ENCODE results near the gene CELF2. TPM values are rescaled to one million over a fixed set of nuclear protein-coding genes. Genes with fewer than 3 reads are reported as not detected.

CELF2 gene
- total and polyA plus RNA-seq, 9 of the 15 experiments (the other 6 are each of a cell fraction or from before 2014, with no cell fraction given), result 4.0 to 20.3 (median 11.1) TPM

DNA sequence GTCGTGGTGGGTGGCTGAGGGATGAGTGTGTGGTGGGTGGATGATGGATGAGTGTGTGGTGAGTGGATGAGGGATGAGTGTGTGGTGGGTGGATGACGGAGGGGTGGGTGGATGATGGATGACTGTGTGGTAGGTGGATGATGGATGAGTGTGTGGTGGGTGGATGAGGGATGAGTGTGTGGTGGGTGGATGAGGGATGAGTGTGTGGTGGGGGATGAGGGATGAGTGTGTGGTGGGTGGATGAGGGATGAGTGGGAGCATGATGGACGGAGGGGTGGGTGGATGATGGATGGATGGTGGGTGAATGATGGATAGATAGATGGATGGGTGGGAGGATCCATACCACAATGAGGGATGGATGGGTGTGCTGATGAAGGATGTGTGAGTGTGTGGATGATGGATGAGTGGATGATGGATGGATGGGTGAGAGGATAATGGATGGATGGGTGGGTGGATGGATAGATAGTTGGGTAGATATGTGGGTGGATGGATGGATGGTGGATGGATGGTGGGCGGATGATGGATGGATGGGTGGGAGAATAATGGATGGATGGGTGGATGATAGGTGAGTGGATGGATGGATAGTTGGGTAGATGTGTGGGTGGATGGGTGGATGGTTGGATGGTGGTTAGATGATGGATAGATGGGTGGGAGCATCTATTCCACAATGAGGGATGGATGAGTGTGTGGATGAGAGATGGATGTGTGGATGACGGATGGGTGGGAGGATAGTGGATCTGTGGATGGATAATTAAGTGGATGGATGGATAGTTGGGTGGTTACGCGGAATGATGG is 266.8 kb downstream of the CELF2 start:
- Histone ChIP-seq H3K9me1 (ENCODE audit: control insufficient read depth, insufficient read depth, low read length) (no peaks in the 10 kb centered on the region), H3K4me3 (no peak overlapping the region), H4K20me1 (replicated peaks; ENCODE audit: control insufficient read depth, insufficient read depth, low read length) (no peaks in the 10 kb centered on the region), H3K4me1 (replicated peaks in 1 of 2; ENCODE audit: control insufficient read depth in 2 of 2, insufficient read depth in 2 of 2, low read length in 2 of 2) (no peaks in the 10 kb centered on the region), H3K36me3 (ENCODE audit: control insufficient read depth, insufficient read depth, low read length) (no peaks in the 10 kb centered on the region), H3K27me3 (ENCODE audit: control insufficient read depth in 2 of 2, insufficient read depth in 2 of 2, low read length in 2 of 2) (no peaks in the 10 kb centered on the region), H2AFZ (ENCODE audit: low read depth, low read length) (no peak overlapping the region), H3K4me2 (ENCODE audit: insufficient read depth, low read length) (no peak overlapping the region), H3K79me2 (ENCODE audit: control insufficient read depth, insufficient read depth, low read length) (no peaks in the 10 kb centered on the region), H3K9me3 (replicated peaks; ENCODE audit: control insufficient read depth, insufficient read depth, low read depth, low read length) (no peaks in the 10 kb centered on the region), H3K9ac (ENCODE audit: insufficient read depth in 1 of 2, low read depth in 2 of 2, low read length in 2 of 2) (no peak overlapping the region), H3K27ac (ENCODE audit: extremely low read depth, low read depth, low read length) (no peak overlapping the region)
- POLR2A ChIA-PET, result interaction anchor here (1.0 kb wide), 1 partner anchor 32 kb away, joined by 3 read pairs; no protein-coding TSS in a partner anchor
- ATAC-seq (no peak), FAIRE-seq (no peak), DNase-seq (ENCODE audit: extremely low read depth in 1 of 4, low spot score in 3 of 4) (no peak)
- BruUV-seq (replicated peaks), result no TSS peak
- WGBS (ENCODE audit: insufficient coverage, low coverage, missing lambda C conversion rate), result 69% methylated on average over 6 of the region's 7 CpGs
- in situ Hi-C loops (cut with MboI), result no loop called here
- CTCF ChIA-PET (ENCODE audit: low intra/inter-chr PET ratio), result no interaction called here
- intact Hi-C loops (cut with micrococcal nuclease), result no loop called here
- TF ChIP-seq ARID3A (IDR thresholded peaks at IDR 0.05; ENCODE audit: borderline replicate concordance, low read depth, low read length), result no peak
- TF ChIP-seq ARHGAP35 (IDR thresholded peaks at IDR 0.05; ENCODE audit: partially characterized antibody), result peak; percentile 27
- TF ChIP-seq USF1 (CRISPR knock-in tag; IDR thresholded peaks at IDR 0.05), result no peak
- TF ChIP-seq, protein P1, sequence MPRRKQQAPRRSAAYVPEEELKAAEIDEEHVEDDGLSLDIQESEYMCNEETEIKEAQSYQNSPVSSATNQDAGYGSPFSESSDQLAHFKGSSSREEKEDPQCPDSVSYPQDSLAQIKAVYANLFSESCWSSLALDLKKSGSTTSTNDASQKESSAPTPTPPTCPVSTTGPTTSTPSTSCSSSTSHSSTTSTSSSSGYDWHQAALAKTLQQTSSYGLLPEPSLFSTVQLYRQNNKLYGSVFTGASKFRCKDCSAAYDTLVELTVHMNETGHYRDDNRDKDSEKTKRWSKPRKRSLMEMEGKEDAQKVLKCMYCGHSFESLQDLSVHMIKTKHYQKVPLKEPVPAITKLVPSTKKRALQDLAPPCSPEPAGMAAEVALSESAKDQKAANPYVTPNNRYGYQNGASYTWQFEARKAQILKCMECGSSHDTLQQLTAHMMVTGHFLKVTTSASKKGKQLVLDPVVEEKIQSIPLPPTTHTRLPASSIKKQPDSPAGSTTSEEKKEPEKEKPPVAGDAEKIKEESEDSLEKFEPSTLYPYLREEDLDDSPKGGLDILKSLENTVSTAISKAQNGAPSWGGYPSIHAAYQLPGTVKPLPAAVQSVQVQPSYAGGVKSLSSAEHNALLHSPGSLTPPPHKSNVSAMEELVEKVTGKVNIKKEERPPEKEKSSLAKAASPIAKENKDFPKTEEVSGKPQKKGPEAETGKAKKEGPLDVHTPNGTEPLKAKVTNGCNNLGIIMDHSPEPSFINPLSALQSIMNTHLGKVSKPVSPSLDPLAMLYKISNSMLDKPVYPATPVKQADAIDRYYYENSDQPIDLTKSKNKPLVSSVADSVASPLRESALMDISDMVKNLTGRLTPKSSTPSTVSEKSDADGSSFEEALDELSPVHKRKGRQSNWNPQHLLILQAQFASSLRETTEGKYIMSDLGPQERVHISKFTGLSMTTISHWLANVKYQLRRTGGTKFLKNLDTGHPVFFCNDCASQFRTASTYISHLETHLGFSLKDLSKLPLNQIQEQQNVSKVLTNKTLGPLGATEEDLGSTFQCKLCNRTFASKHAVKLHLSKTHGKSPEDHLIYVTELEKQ (CRISPR knock-in tag; IDR thresholded peaks at IDR 0.05), result no peak
- TF ChIP-seq HNRNPUL1 (IDR thresholded peaks at IDR 0.05; ENCODE audit: low read length), result no peak
- TF ChIP-seq HNRNPLL (IDR thresholded peaks at IDR 0.05; ENCODE audit: low read depth, low read length, poor library complexity, severe bottlenecking), result no peak
- no peak for TF ChIP-seq ZBTB5 (IDR thresholded peaks at IDR 0.05)
- TF ChIP-seq, protein P2, sequence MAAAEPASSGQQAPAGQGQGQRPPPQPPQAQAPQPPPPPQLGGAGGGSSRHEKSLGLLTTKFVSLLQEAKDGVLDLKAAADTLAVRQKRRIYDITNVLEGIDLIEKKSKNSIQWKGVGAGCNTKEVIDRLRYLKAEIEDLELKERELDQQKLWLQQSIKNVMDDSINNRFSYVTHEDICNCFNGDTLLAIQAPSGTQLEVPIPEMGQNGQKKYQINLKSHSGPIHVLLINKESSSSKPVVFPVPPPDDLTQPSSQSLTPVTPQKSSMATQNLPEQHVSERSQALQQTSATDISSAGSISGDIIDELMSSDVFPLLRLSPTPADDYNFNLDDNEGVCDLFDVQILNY (CRISPR knock-in tag; IDR thresholded peaks at IDR 0.05), result no peak
- peak; percentile 85 for TF ChIP-seq ZNF263 (CRISPR knock-in tag; IDR thresholded peaks at IDR 0.05; ENCODE audit: borderline replicate concordance)
- TF ChIP-seq MEIS2 (IDR thresholded peaks at IDR 0.05; ENCODE audit: partially characterized antibody), result peak; percentile 13
- no peak for TF ChIP-seq HMG20B (CRISPR knock-in tag; IDR thresholded peaks at IDR 0.05)
- TF ChIP-seq BCL6 (CRISPR knock-in tag; IDR thresholded peaks at IDR 0.05), result no peak
- TF ChIP-seq ZNF311 (CRISPR knock-in tag; IDR thresholded peaks at IDR 0.05), result no peak

All from K562 (cell line).